ENCODE measurements around the gene PICK1.

The PICK1 gene

GRCh38 chr22:38033522-38034277, 23.5 kb upstream of the PICK1 start:
- Histone ChIP-seq H3K36me3 (ENCODE audit: control insufficient read depth in 2 of 2, insufficient read depth in 1 of 2, low read length in 2 of 2) (no peaks in the 10 kb centered on the region), H3K4me1 (ENCODE audit: control insufficient read depth, insufficient read depth, low read length) (no peaks in the 10 kb centered on the region), H3K4me3 (ENCODE audit: low read depth, low read length) (no peak overlapping the region), H3K9me3 (ENCODE audit: control insufficient read depth, insufficient read depth, low read depth, low read length) (no peaks in the 10 kb centered on the region), H3K27ac (ENCODE audit: extremely low read depth, low read depth, low read length) (no peak overlapping the region; the same call in 1 of the 2 replicates)
- ChIA-PET POLR2A (interaction anchor here (0.6 to 1.4 kb wide), 9 partner anchors 9 to 226 kb away, joined by 3 to 6 read pairs (median 3); partner anchors contain the start of genes GCAT and PICK1), CTCF (interaction anchor here (0.6 to 4.0 kb wide), 4 partner anchors 18 to 226 kb away, joined by 3 to 19 read pairs (median 8); partner anchors contain the start of gene GCAT)
- TF ChIP-seq BCL11B (tag by site-specific recombination; IDR thresholded peaks at IDR 0.05; ENCODE audit: low read depth): 0 out of 2 replicates have a peak, but pooled peaks have one; percentile 59
- TF ChIP-seq, protein P1, sequence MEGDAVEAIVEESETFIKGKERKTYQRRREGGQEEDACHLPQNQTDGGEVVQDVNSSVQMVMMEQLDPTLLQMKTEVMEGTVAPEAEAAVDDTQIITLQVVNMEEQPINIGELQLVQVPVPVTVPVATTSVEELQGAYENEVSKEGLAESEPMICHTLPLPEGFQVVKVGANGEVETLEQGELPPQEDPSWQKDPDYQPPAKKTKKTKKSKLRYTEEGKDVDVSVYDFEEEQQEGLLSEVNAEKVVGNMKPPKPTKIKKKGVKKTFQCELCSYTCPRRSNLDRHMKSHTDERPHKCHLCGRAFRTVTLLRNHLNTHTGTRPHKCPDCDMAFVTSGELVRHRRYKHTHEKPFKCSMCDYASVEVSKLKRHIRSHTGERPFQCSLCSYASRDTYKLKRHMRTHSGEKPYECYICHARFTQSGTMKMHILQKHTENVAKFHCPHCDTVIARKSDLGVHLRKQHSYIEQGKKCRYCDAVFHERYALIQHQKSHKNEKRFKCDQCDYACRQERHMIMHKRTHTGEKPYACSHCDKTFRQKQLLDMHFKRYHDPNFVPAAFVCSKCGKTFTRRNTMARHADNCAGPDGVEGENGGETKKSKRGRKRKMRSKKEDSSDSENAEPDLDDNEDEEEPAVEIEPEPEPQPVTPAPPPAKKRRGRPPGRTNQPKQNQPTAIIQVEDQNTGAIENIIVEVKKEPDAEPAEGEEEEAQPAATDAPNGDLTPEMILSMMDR (tag by site-specific recombination; IDR thresholded peaks at IDR 0.05): no peak
- peak; percentile 78 for TF ChIP-seq WT1 (tag by site-specific recombination; IDR thresholded peaks at IDR 0.05)
- TF ChIP-seq ZNF157 (tag by site-specific recombination; IDR thresholded peaks at IDR 0.05): no peak
- no peak for TF ChIP-seq ZNF707 (tag by site-specific recombination; IDR thresholded peaks at IDR 0.05)

DNA sequence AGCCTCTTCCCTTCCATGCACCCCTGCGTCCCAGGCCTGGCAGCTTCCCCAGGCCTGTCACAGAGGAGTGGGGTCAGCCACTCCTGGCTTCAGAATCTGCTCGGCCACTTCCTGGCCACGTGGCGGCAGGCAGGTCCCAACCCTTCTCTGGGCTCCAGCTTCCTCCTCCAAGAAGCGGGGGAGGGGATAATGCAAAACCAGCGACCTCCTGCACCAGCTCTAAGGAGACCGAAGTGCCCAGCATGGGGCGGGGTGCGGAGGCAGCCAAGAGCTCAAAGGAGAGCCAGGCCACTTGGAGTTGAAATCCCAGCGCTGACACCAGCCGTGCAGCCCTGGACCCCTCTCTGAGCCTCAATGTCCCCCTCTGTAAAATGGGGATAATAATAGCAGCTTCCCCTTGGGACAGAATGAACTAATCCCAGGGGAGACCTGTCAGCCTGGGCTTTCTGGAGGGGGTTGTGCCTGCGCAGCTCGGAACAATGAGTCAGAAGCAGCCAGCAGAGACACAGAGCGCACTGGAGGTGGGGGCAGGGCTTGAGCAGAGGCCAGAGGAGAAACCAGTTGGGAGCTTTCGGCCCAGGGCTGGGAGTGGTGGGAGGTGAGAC, 22.8 kb upstream of the PICK1 start:
- Histone ChIP-seq H3K4me1 (ENCODE audit: control insufficient read depth, insufficient read depth, low read length) (no peaks in the 10 kb centered on the region), H3K36me3 (ENCODE audit: control insufficient read depth in 2 of 2, insufficient read depth in 1 of 2, low read length in 2 of 2) (no peaks in the 10 kb centered on the region), H3K9me3 (ENCODE audit: control insufficient read depth, insufficient read depth, low read depth, low read length) (no peaks in the 10 kb centered on the region), H3K4me3 (ENCODE audit: low read depth, low read length) (no peak overlapping the region), H3K27ac (ENCODE audit: extremely low read depth, low read depth, low read length) (no peak overlapping the region; the same call in 1 of the 2 replicates)
- CTCF ChIA-PET: interaction anchor here (0.6 to 1.5 kb wide), 5 partner anchors 18 to 489 kb away, joined by 3 to 11 read pairs (median 4); partner anchors contain the start of gene GCAT
- POLR2A ChIA-PET: interaction anchor here (0.5 to 1.4 kb wide), 10 partner anchors 8 to 227 kb away, joined by 3 to 6 read pairs (median 3); partner anchors contain the start of genes GCAT and PICK1
- TF ChIP-seq ZNF704 (tag by site-specific recombination; IDR thresholded peaks at IDR 0.05) (no peak), ZNF280D (tag by site-specific recombination; IDR thresholded peaks at IDR 0.05) (peak; percentile 41; the same call in 1 of the 2 replicates), KLF17 (tag by site-specific recombination; IDR thresholded peaks at IDR 0.05) (peak; percentile 48), ZNF677 (tag by site-specific recombination; IDR thresholded peaks at IDR 0.05) (no peak), HIC1 (tag by site-specific recombination; IDR thresholded peaks at IDR 0.05) (no peak; the same call in 1 of the 2 replicates)
- TF ChIP-seq, protein P2, sequence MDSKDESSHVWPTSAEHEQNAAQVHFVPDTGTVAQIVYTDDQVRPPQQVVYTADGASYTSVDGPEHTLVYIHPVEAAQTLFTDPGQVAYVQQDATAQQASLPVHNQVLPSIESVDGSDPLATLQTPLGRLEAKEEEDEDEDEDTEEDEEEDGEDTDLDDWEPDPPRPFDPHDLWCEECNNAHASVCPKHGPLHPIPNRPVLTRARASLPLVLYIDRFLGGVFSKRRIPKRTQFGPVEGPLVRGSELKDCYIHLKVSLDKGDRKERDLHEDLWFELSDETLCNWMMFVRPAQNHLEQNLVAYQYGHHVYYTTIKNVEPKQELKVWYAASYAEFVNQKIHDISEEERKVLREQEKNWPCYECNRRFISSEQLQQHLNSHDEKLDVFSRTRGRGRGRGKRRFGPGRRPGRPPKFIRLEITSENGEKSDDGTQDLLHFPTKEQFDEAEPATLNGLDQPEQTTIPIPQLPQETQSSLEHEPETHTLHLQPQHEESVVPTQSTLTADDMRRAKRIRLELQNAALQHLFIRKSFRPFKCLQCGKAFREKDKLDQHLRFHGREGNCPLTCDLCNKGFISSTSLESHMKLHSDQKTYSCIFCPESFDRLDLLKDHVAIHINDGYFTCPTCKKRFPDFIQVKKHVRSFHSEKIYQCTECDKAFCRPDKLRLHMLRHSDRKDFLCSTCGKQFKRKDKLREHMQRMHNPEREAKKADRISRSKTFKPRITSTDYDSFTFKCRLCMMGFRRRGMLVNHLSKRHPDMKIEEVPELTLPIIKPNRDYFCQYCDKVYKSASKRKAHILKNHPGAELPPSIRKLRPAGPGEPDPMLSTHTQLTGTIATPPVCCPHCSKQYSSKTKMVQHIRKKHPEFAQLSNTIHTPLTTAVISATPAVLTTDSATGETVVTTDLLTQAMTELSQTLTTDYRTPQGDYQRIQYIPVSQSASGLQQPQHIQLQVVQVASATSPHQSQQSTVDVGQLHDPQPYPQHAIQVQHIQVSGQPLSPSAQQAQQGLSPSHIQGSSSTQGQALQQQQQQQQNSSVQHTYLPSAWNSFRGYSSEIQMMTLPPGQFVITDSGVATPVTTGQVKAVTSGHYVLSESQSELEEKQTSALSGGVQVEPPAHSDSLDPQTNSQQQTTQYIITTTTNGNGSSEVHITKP (tag by site-specific recombination; IDR thresholded peaks at IDR 0.05): peak; percentile 48
- TF ChIP-seq, protein P3, sequence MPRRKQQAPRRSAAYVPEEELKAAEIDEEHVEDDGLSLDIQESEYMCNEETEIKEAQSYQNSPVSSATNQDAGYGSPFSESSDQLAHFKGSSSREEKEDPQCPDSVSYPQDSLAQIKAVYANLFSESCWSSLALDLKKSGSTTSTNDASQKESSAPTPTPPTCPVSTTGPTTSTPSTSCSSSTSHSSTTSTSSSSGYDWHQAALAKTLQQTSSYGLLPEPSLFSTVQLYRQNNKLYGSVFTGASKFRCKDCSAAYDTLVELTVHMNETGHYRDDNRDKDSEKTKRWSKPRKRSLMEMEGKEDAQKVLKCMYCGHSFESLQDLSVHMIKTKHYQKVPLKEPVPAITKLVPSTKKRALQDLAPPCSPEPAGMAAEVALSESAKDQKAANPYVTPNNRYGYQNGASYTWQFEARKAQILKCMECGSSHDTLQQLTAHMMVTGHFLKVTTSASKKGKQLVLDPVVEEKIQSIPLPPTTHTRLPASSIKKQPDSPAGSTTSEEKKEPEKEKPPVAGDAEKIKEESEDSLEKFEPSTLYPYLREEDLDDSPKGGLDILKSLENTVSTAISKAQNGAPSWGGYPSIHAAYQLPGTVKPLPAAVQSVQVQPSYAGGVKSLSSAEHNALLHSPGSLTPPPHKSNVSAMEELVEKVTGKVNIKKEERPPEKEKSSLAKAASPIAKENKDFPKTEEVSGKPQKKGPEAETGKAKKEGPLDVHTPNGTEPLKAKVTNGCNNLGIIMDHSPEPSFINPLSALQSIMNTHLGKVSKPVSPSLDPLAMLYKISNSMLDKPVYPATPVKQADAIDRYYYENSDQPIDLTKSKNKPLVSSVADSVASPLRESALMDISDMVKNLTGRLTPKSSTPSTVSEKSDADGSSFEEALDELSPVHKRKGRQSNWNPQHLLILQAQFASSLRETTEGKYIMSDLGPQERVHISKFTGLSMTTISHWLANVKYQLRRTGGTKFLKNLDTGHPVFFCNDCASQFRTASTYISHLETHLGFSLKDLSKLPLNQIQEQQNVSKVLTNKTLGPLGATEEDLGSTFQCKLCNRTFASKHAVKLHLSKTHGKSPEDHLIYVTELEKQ (tag by site-specific recombination; IDR thresholded peaks at IDR 0.05; ENCODE audit: borderline replicate concordance): peak; percentile 68
